ENCODE measurements around the gene CHSY1. TPM values are rescaled to one million over a fixed set of nuclear protein-coding genes. Genes with fewer than 3 reads are reported as not detected.
A peak's percentile ranks its signal among the peaks of the same experiment; 100 is the strongest.

CHSY1 gene
- total and polyA plus RNA-seq, 2 of the 13 experiments (the other 11 are each of a cell fraction or from before 2014, with no cell fraction given): 13.3 to 13.7 TPM

- TF ChIP-seq ARHGAP35 (CRISPR knock-in tag; IDR thresholded peaks at IDR 0.05; ENCODE audit: borderline replicate concordance) (no peak; the same call in 1 of the 2 replicates), ZSCAN30 (CRISPR knock-in tag; IDR thresholded peaks at IDR 0.05) (peak; percentile 89; the same call in 1 of the 2 replicates), ZNF331 (CRISPR knock-in tag; IDR thresholded peaks at IDR 0.05) (peak; percentile 95), KAT8 (CRISPR knock-in tag; IDR thresholded peaks at IDR 0.05) (peak; percentile 97), NCOA1 (CRISPR knock-in tag; IDR thresholded peaks at IDR 0.05) (peak; percentile 96), YEATS4 (CRISPR knock-in tag; IDR thresholded peaks at IDR 0.05; ENCODE audit: borderline replicate concordance) (peak; percentile 97), HDAC6 (IDR thresholded peaks at IDR 0.05; ENCODE audit: low read depth, low read length) (no peak), ZNF512B (CRISPR knock-in tag; IDR thresholded peaks at IDR 0.05; ENCODE audit: borderline replicate concordance) (no peak), AHDC1 (CRISPR knock-in tag; IDR thresholded peaks at IDR 0.05; ENCODE audit: borderline replicate concordance) (no peak), MYC (CRISPR knock-in tag; IDR thresholded peaks at IDR 0.05; ENCODE audit: borderline replicate concordance) (peak; percentile 97), ISX (CRISPR knock-in tag; conservative IDR thresholded peaks at IDR 0.05) (peak; percentile 82; the same call in 1 of the 2 replicates), NBN (conservative IDR thresholded peaks at IDR 0.05) (no peak), NFIB (CRISPR knock-in tag; IDR thresholded peaks at IDR 0.05; ENCODE audit: borderline replicate concordance) (no peak), POGZ (CRISPR knock-in tag; IDR thresholded peaks at IDR 0.05) (peak; percentile 91), ZNF761 (CRISPR knock-in tag; conservative IDR thresholded peaks at IDR 0.05) (peak; percentile 81; the same call in 1 of the 2 replicates), GRHL1 (CRISPR knock-in tag; conservative IDR thresholded peaks at IDR 0.05) (no peak), ATF1 (CRISPR knock-in tag; IDR thresholded peaks at IDR 0.05) (no peak), KDM1A (CRISPR knock-in tag; IDR thresholded peaks at IDR 0.05) (no peak)
Observed at GRCh38 chr15:101294731-101295606, 43.1 kb upstream of the CHSY1 start, which contains the start of gene SNRPA1 (continued).

Measured in HepG2 (cell line).